G401 (cell line): ENCODE results near the gene MYH9. TPM values are rescaled to one million over a fixed set of nuclear protein-coding genes. Genes with fewer than 3 reads are reported as not detected.
"Not testable (repeated sequence)": the region's sequence is repeated elsewhere in the genome, so short reads cannot be mapped to it uniquely, and the experiment has no call there.

ENCODE experiments used
- DNase-seq: peaks from one replicate; pipeline ENCODE4 v3.0.0-alpha.2; 2015; ENCODE audit warnings: low spot score
- in situ Hi-C: cut with HindIII; loops from 2 replicates; pipeline ENCODE4 v1.10.0; 2016; ENCODE audit warnings: low sequenced_read_pairs, mixed read lengths
- total RNA-seq: library from RNA; depleted of rRNA; stranded (reverse); fragments of >200 nt; shearing (Covaris generic); gene quantifications from 2 replicates; pipeline ENCODE4 v1.2.3, GENCODE V29; 2014

Gene MYH9
- total RNA-seq, 1 experiment from 2014 or later: 185 TPM

DNA sequence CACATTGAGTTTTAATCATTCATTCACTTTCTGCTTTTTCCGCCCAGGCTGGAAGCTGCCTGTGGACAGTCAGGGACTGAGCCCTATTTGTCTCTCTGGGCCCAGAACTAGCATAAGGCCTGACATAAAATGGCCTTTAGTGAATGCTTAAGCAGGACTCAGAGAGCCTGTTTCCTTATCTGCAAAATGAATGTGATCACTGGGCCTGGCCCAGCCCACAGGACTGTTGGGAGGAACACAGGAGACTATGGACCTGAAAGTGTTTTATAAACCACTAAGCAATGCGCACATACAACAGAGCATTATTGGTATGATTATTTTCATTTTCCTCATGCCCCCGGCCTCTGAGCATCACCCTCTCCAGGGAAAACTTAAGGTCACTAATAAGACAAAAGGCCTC, 3.9 kb upstream of the MYH9 start:
- in situ Hi-C loops: no loop called here
- no peak for DNase-seq

DNA sequence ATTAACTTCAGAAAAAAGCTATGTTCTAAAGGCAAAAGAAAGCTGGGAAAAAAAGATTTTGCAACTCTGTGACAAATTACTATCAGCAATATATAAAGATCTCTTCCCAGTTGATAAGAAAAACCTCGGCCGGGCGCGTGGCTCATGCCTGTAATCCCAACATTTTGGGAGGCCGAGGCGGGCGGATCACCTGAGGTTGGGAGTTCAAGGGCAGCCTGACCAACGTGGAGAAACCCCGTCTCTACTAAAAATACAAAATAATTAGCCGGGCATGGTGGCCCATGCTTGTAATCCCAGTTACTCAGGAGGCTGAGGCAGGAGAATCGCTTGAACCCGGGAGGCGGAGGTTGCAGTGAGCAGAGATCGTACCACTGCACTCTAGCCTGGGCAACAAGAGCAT, 1.4 kb upstream of the MYH9 start:
- DNase-seq, in situ Hi-C loops: not testable (repeated sequence)

- in situ Hi-C loops: no loop called here
- no peak for DNase-seq
These were observed 133 bp downstream of the MYH9 start for GRCh38 chr22:36387709-36387958.

- DNase-seq: no peak
- in situ Hi-C loops: no loop called here
These were observed 663 bp downstream of the MYH9 start for GRCh38 chr22:36386900-36387708.

- in situ Hi-C loops: no loop called here
- DNase-seq: peak; percentile 52
These were observed 1.3 kb downstream of the MYH9 start for GRCh38 chr22:36386351-36386899.

DNA sequence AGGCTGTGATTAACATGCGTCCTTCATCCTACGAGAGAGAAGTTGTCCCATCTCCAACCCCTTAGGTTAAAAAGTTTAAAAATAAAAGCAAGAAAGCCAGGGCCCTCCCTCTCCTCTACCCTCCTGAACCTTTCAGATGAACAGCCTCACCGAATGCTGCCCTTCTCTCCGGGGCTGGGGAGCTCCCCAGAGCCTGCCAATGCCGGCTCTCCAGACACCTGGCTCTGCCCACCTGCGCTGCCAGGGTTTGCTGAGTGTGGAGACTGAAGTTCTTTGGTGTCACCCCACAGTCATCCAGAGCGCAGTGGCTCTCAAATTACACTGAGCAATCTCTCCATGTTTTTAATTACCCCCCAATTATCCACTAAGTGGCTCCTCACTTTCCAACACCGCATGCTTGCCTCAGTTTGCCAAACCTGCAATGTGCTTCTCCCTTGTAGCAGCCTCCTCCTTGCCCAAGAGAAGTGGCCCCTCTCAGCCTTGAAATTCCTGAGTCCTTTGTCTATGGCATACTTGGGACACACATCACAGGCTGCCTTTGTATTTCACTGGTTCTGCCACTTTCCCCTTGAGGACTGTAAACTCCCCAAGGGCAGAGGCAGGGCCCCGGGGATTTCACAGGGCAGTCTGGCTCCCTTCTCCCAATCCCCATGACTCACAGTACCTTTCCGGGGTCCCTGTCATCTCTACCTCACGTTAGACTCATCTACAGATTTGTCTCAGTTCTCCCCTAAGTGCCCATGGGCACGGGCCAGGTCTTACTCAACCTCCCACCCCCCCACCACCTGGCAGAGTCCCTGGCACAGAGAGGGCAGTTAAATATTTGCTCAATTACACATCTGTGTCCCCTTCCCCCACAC, 2.0 kb downstream of the MYH9 start:
- DNase-seq: peak; percentile 66
- in situ Hi-C loops: no loop called here

GRCh38 chr22:36384766-36385481, 2.8 kb downstream of the MYH9 start:
- in situ Hi-C loops: no loop called here
- peak; percentile 30 for DNase-seq

- in situ Hi-C loops: no loop called here
- DNase-seq: peak; percentile 40
These were observed 4.6 kb downstream of the MYH9 start for GRCh38 chr22:36383110-36383581.

DNA sequence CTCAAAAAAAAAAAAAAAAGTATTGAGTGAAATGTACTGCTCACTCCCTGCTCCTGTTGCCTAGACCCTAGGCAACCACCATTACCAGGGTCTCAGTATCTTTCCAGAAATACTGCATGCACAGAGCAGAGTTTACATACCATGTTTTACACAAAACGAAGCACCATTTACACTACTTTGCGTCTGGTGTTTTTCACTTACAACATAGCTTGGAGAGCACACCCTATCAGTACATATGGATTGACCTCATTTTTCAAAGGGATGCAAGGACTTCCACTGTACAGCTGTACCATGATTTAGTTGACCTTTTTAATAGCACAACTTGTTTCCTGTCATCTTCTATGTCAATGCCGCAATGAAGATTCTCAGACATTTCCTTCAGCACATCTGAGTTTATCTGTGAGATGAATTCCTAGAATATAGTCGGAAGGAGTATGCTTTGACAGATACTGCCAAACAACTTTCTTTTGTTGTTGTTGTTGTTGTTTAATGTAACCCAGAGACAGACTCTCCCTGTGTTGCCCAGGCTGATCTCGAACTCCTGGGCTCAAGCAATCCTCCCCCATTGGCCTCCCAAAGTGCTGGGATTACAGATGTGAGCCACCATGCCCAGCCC, 6.1 kb downstream of the MYH9 start:
- no peak for DNase-seq
- in situ Hi-C loops: no loop called here

DNA sequence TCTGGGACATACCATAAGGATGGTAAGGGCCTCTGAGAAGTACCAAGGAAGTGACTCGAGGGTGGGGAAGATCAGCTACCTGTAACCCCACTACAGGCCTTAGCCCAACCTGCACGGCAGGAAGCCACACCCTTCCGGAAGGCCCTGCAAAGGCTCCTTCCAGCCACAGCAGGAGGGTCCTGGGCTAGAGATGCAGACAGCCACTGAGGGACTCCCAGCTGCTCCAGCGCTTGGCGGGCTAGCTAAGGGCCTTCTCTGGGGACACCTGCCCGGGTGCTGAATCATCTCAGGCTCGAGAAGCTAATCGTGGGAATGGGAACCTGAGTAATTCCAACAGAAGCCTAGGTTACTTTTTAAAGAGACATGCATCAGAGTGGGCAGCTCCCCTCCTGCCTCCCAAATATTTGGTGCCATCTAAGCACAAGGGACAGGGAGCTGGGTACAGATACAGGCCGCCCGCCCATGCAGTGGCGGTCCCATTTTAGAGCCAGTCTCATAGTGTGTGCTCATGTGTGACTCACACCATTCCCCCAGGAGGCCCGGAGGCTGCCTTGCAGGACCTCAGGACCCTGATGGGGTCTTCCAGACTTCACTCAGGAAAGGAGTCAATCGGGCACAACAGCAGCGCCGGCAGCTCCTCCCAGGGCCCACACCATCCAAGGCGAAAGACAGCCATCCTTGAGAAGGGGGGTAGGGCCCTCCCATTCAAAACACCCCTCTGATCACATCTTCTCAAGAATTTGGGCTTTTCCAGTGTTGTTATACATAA, 8.0 kb downstream of the MYH9 start:
- in situ Hi-C loops: no loop called here
- no peak for DNase-seq

DNA sequence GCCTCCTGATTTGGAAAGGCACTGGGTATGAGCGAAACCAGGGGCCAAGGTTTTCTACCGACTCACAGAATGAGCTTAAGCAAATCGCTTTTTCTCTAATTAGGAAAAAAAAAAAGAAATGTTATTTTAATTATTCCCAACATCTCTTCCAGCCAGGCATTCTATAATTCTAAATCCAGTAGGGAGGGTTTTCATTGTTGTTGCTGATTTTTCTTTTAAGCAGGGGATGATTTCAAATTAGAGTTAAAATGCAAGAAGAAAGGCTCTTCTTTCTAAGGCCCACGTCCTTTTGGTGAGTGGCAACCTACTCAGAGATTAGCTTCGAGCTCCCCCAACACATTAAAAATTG, 8.9 kb downstream of the MYH9 start:
- in situ Hi-C loops: no loop called here
- DNase-seq: no peak

GRCh38 chr22:36378080-36378868, 9.5 kb downstream of the MYH9 start:
- no peak for DNase-seq
- in situ Hi-C loops: no loop called here

DNA sequence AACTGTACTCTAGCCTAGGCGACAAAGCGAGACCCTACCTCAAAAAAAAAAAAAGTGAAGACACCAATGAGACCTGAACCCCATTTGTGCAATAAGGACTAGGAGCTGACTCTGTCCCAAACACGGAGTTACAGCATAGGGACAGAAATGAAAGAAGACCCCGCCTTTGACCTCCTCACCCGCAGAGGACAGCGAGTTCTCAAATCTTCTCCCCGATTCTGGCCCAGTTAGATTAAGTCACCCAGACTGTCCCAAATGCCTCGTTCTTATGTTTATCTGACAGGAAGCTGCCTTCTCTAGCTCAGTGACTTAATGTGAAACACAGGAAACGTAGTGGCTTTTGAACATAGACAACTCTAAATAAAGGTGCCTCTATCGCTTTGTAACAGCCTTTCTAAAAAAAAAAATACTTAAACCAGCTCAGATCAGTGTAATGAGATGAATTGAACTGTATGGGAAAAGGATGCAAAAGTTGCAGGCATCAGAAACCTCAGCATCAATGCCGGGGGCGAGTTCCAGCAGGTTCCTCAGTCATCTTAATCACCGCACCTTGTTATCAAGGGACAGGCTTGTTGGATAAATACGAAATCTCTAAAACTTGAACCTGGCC, 10.6 kb downstream of the MYH9 start:
- DNase-seq: no peak
- in situ Hi-C loops: no loop called here

DNA sequence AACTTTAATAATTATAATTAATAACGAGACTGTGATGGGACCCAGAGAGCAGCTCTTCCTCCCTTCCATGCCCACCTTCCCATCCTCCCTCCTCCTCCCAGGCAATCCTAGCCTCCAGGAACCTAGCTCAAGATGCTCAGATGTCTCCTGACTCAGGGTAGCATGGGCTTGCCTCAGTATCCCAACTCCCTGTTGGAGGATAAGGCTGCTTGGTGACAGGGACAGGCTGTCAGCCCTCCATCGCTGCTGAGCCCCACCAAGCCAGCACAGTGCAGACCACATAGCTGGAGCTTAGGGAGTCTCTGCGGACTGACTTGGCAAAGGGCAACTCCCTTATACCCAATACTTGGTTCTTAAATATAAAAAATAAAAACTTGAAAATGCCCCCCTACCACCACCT, 11.5 kb downstream of the MYH9 start:
- in situ Hi-C loops: no loop called here

DNA sequence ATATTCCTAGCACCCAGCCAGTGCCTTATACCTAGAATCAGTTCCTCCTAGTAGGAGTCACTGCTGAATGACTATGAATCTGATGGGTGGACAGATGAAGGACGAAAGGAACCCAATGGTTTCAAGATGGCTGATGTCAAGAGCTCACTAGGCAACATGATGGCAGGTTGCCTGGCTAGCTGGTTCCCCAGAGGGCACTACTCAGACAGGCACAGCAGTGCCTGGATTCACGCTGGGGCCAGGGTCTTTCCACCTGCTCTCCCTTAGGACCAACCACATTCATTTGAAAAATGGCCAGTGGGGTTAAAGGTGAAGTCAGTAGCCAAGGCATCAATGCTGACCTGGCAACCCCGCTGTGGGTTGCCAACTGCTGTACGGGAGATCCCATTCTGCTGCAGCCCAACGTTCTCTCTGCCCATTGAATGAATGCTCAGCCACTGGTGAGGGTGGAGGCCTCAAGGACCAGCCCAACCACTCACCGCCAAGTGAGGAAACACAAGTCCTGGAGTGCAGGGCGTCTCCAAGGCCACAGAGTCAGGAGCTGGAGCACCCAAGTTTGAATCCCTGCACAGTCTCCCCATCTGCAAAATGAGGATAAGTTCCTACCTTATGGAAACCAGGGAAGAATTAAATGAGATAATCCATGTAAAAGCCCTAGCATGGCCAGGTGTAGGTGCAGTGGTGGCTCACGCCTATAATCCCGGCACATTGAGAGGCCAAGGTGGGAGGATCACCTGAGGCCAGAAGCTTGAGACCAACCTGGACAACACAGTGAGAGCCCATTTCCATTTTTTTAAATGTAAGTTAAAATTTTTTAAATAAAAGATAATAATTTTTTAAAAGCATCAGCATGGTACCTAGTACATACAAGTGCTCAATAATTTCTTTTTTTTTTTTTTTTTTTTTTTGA, 12.4 kb downstream of the MYH9 start:
- no peak for DNase-seq
- in situ Hi-C loops: no loop called here

More for the DNA sequence above, 11.5 kb downstream of the MYH9 start:
- no peak for DNase-seq

- no peak for DNase-seq
- in situ Hi-C loops: no loop called here
These were observed 13.2 kb downstream of the MYH9 start for GRCh38 chr22:36374603-36375024.

- in situ Hi-C loops: no loop called here
- no peak for DNase-seq
These were observed 14.5 kb downstream of the MYH9 start for GRCh38 chr22:36373258-36373579.
